ENCODE measurements around the gene MAPT. TPM values are rescaled to one million over a fixed set of nuclear protein-coding genes. Genes with fewer than 3 reads are reported as not detected.

The MAPT gene
- total RNA-seq, 1 donor from 2014 or later: 6.1 TPM

- DNase-seq (ENCODE audit: low spot score): no peak
Observed at GRCh38 chr17:46028981-46029565, 134.7 kb downstream of the MAPT start.

- DNase-seq (ENCODE audit: low spot score): no peak
Observed at GRCh38 chr17:46029627-46030026, 135.3 kb downstream of the MAPT start.

- DNase-seq (ENCODE audit: low spot score): no peak
Observed at GRCh38 chr17:46030752-46031151, 136.4 kb downstream of the MAPT start.

GRCh38 chr17:46031440-46031839, 137.1 kb downstream of the MAPT start:
- DNase-seq (ENCODE audit: low spot score): no peak

- no peak for DNase-seq (ENCODE audit: low spot score)
Observed at GRCh38 chr17:46031920-46032319, 137.6 kb downstream of the MAPT start.

- no peak for DNase-seq (ENCODE audit: low spot score)
Observed at GRCh38 chr17:46032909-46033308, 138.6 kb downstream of the MAPT start.

GRCh38 chr17:46033392-46033791, 139.0 kb downstream of the MAPT start:
- no peak for DNase-seq (ENCODE audit: low spot score)

GRCh38 chr17:46035112-46035818, 140.9 kb downstream of the MAPT start:
- DNase-seq (ENCODE audit: low spot score): no peak

GRCh38 chr17:46036491-46036890, 142.1 kb downstream of the MAPT start:
- no peak for DNase-seq (ENCODE audit: low spot score)

- DNase-seq (ENCODE audit: low spot score): no peak
Observed at GRCh38 chr17:46037722-46038255, 143.4 kb downstream of the MAPT start.

- no peak for DNase-seq (ENCODE audit: low spot score)
Observed at GRCh38 chr17:46038414-46038813, 144.1 kb downstream of the MAPT start.

GRCh38 chr17:46038937-46039336, 144.6 kb downstream of the MAPT start:
- no peak for DNase-seq (ENCODE audit: low spot score)

- DNase-seq (ENCODE audit: low spot score): no peak
Observed at GRCh38 chr17:46039592-46040186, 145.3 kb downstream of the MAPT start.

GRCh38 chr17:46042246-46042645, 147.9 kb downstream of the MAPT start:
- DNase-seq (ENCODE audit: low spot score): no peak

GRCh38 chr17:46042925-46043324, 148.6 kb downstream of the MAPT start:
- no peak for DNase-seq (ENCODE audit: low spot score)

GRCh38 chr17:46043606-46044005, 149.3 kb downstream of the MAPT start:
- no peak for DNase-seq (ENCODE audit: low spot score)

GRCh38 chr17:46044286-46044928, 150.1 kb downstream of the MAPT start:
- DNase-seq (ENCODE audit: low spot score): peak; percentile 85

- no peak for DNase-seq (ENCODE audit: low spot score)
Observed at GRCh38 chr17:46044989-46045388, 150.6 kb downstream of the MAPT start.

GRCh38 chr17:46045639-46046038, 151.3 kb downstream of the MAPT start:
- DNase-seq (ENCODE audit: low spot score): no peak

- DNase-seq (ENCODE audit: low spot score): no peak
Observed at GRCh38 chr17:46046957-46047356, 152.6 kb downstream of the MAPT start.

GRCh38 chr17:46047398-46047797, 153.0 kb downstream of the MAPT start:
- DNase-seq (ENCODE audit: low spot score): no peak

- no peak for DNase-seq (ENCODE audit: low spot score)
Observed at GRCh38 chr17:46047856-46048255, 153.5 kb downstream of the MAPT start.

- no peak for DNase-seq (ENCODE audit: low spot score)
Observed at GRCh38 chr17:46049656-46050055, 155.3 kb downstream of the MAPT start.
